NCI-H2196 treated with DMSO at 0.1 percent for 48 hours (cell line): ENCODE data around the gene C14orf119.
"Not testable (repeated sequence)": the region's sequence is repeated elsewhere in the genome, so short reads cannot be mapped to it uniquely, and the experiment has no call there.

Experiments
- DNase-seq: peaks from one replicate; lab custom pipeline; 2025; ENCODE audit not compliant: unreplicated experiment; lab: John Stamatoyannopoulos, UW

Gene C14orf119

DNA sequence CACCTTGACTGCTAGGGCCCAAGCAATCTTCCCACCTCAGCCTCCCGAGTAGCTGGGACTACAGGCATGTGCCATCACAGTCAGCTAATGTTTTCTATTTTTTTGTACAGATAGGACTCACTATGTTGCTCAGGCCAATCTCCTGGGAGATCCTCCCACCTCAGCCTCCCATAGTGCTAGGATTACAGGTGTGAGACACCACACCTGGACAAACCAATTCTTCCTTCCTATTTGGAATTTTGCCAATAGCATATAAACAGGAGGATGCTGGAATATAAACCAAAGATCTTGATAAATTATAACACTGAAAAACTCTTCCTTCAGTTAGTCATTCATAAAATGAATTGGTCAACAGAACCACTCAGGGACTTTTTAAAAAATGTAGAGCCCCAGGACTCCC lies 8.7 kb upstream of the C14orf119 start:
- DNase-seq, result no peak

DNA sequence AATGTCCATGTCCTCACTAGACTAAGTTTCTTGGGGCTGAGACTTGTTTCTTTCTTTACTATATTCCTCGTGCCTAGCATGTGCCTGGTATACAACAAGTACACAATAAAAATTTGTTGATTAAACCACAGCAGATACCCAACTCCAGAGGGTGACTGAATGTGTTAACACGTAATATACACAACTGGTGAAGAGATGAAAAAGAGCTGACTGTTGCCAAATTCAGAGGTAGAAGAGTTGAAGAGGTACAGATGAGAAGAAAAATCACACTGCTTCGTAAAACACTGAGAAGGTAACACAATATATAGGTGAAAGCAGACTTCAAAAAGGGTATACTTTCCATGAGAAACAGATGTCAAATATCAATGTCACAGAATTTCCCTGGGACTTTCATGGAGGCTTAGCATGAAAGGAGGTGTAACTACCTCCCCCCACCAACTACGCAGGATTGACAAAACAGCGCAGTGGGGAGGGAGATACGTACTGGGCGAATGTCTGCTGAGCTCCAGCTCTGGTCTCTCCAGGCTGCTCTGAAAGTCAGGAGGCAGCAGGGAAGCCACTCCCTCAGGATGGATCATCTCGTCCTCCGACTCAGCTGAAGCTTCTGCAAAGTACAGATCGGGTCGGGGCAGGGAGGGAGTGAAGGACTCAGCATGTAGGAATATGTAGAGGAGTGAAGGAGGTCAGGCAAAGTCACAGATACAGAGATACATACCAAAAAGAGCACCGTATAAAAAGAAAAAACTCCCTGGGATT lies 5.6 kb upstream of the C14orf119 start:
- no peak for DNase-seq

DNA sequence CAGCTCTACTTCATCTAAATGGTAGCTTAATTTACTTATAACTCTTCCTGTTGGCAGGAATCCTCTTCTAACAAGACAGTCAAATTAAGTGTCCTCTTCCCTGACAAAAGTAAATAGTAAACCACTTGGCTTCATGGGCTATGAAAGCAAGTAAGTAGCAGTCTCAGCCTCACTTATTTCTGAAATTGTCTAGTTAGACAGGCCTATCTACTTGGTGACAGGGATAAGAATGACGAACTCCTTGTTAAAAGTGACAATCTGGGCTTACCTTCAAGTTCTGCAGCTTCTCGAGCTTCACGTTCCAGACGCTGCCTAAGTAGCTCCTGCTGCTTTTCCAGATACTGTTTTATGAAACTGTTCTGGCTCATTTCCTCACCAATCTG lies 5.1 kb upstream of the C14orf119 start:
- DNase-seq, result no peak

DNA sequence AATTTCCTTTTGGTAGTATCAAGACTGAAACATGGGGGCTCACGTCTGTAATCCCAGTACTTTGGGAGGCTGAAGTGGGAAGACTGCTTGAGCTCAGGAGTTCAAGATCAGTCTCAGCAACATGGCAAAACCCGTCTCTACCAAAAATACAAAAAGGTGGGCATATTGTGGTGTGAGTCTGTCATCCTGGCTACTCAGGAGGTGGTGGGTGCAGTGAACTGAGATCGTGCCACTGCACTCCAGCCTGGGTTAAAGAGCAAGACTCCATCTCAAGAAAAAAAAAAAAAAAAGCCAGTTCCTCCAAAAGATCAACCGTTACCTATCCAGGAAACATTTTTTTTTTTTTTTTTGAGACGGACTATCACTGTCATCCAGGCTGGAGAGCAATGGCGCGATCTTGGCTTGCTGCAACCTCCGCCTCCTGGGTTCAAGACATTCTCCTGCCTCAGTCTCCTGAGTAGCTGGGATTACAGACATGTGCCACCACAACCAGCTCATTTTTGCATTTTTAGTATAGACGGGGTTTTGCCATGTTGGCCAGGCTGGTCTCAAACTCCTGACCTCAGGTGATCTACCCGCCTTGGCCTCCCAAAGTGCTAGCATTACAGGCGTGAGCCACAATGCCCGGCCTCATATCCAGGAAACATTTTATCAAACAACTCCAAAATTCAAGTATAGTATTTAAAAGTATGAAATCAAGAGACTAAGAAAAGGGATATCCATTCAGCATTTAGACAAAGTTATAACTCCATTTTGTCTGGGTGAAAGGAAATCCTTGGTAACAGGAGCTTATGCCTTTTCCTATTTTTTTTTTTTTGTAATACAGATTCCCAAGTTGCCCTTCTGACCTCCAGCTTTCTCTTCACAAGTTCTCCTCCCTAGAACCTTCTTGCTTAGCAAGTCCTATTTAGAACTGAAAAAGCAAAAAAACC lies 3.7 kb upstream of the C14orf119 start:
- DNase-seq, result no peak

DNA sequence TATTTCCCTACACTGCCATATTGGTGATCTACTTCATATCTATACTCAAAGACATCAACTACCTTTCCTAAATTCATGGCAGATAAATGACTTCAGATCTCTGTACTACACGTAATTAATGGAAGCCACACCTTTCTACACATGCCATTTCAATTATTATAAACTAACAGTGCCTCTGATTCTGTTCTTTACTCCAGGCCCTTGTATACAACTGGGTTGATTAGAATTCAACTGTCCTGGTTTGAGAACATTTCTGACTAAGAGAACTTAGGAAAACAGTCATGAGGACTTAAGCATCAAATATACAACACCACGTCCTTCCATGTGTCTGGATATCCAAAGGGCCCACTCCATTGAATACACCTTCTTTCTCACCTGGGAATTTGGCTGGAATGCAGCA lies 2.2 kb upstream of the C14orf119 start:
- DNase-seq, result no peak

DNA sequence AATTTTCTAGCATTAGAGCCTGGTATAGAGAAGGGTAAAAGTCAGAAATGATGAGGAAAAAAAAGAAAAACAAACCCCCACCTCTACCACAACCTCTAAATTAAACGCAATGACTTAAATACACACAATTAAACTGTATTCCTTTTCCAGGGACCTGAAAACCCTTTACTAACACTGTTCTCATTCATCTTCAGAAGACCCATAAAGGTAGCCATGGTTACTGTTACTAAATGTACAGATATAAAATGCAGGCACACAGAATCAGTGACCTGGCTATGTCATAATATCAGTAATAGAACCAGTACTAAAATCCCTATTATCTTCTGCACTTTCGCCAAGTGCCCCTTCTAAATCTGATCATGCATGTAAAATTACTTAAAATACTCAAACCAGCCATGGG lies 1.8 kb upstream of the C14orf119 start:
- no peak for DNase-seq

DNA sequence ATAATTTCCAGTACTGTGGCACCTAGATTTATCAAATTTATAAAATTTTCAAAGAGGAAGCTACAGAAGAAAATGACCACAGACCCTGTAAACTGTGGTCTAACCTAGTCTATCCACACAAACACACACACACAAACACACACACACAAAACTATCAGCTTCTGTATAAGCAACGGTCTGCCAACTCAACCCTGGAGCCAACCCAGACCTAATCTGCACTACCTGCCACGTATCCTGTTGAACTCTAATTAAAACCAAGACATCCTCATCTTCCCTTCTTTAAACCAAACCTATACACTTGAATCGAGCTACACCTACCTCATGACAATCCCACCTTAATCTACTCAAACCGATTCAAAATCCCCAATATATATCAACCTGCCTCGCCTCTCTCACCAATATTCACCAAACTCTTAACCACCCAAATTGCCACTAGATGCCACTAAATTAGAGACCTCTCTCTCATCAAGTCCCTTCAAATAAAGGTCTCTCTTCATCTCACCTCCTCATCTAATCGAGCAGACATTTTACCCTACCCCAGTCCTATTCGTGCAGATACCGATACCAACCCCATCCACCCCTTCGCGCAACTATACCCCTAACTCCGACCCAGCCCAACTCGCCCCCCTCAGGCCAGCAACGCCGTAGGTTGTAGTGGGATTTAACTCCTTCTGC lies 1.2 kb upstream of the C14orf119 start:
- no peak for DNase-seq

DNA sequence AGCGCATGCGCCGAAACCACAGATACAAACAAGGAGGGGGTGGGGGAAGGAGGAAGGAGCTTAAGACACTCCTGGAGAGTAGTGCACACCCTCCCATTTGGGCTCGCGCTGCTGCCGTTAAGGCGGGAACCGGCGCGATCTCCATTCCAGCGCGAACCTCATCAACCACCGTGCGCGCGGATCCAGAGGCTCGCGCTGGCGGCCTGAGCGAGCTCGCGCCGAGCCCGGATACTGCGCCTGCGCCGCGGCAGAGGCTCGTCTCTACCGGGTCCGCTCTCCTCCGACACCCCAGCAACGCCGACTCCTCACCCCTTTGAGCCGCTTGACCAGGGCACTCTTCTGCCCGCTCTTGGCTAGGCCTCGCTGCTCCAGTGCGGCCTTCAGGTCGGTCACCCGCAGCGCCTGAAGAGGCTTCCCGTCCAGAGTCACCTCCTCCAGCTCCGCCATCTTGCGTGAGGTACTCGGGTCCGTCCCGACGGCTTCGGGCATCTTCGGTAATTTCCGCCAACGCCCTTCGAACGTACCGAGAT lies 574 bp upstream of the C14orf119 start, which contains the start of gene ACIN1:
TSS of gene ACIN1 (minus strand) at position 471 of the 530 bp plus-strand sequence. CDS start at position 447, 24 bp downstream.
- DNase-seq, result no peak

DNA sequence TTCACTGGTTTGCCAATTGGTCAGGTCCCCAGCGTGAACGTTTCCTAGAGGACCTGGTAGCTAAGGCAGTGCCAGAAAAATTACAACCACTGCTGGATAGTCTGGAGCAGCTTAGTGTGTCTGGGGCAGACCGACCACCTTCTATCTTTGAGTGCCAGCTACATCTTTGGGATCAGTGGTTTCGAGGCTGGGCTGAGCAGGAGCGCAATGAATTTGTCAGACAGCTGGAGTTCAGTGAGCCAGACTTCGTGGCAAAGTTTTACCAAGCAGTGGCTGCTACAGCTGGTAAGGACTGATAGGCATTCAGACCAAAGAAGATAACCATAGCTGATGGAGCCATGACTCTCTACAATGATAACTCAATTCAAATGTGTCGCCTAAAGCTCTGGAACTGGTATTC lies 2.5 kb downstream of the C14orf119 start:
- DNase-seq, result no peak

DNA sequence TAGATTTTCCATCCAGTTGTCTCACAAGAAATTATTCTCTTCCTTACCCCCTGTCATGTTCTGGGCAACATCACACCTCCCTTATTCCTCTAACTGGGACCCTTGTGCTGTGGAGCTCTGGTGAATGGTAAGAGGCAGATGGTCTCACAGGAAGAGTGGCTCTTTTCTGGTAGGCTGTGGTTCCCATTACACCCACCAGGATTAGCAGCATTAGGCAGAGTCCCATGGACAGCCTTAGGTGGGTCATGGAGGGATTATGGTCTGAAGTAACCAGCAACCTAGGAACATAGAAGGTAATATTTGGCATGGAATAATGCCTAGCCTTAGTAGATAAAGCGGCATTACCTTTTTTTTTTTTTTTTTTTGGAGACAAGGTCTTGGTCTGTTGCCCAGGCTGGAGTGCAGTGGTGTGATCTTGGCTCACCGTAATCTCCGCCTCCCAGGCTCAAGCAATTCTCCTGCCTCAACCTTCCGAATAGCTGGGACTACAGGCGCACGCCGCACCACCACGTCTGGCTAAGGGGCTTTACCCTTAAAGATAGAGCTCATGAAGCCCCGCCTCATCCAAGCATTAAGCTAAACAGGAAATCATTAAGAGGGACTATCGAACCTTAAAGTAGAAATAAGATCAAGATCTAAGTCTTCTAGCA lies 4.0 kb downstream of the C14orf119 start:
- DNase-seq, result no peak

DNA sequence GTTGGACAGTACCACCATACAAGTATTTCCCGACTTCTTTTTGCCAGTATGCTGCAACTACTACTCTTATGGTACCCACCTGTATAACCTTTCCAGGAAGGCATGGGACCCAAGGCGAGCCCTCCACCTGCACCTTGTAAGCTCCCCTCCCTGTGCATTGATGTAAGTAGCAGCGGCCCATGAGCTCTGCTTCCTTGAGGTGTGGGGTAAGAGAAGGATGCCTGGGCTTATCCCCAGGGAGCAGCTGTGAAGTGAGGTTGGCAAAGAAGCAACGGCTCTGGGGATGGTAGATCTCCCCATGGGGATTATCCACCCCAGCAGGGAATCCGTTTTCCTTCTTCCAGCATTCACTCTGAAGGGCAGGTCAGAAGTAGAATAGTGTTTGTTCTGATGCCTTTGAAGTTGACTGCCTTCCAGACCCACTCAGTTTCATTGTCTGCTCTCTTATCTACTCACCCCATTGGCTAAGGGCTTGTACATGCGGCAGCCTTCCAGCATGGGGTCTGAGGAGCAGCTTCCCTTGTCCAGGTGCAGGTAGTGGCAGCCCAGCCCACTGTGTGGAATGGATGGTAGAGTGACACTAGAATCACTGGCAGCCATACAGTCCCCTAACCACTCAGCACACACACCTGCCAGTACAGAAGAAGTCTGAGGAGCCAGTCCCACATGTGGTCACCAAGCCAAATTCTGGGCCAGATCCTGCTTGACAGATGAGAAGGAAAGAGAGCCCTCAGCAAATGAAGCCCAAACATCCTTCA lies 6.1 kb downstream of the C14orf119 start:
- no peak for DNase-seq

DNA sequence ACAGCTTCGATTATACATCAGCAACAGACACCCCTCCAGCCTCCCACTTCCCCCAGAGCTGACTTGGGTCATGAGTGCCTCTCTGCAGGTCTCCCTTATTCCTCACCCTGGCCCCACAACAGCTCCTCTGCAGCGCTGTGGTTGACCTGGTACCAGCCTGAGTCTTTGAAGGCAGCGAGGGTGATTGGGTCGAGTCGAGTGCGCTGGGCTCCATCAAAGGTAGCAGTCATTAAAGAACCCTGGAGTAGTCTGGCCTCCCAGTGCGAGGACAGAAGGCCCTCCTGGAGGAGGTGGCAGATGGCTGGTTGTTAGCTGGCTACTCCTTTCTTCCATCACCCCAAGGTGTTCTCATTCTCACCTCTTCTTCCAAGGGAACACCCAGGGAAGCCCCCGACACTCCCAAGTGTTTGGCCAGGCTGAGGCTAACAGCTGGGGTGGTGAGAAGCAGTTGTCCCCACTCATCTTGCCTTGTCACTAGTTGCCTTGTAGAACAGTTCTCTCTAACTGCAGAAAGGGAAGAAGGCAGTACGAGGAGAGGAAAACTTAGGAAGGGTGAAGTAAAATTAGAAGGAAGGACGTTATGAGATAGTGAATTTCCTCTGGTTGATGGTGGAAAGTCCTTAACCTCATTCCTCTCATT lies 6.8 kb downstream of the C14orf119 start:
- no peak for DNase-seq

DNA sequence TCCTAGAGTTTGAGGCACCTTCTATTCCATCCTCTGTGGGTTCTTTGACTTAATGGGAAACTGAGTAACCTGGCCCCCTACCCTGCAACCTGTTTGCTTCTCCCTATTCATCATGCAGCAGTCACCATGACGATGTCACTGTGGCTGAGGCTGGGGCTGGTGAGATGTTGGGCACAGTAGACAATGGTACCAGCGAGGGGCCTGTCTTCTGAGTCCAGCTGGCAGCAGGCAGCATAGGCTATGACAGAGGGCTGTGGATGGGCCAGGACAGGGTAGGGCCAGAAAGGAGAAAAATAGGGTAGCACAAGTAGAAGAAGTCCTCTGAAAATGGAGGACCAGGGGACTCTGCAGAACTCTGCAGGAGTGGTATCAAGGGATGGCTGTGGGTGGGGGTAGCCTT lies 7.5 kb downstream of the C14orf119 start:
- no peak for DNase-seq

DNA sequence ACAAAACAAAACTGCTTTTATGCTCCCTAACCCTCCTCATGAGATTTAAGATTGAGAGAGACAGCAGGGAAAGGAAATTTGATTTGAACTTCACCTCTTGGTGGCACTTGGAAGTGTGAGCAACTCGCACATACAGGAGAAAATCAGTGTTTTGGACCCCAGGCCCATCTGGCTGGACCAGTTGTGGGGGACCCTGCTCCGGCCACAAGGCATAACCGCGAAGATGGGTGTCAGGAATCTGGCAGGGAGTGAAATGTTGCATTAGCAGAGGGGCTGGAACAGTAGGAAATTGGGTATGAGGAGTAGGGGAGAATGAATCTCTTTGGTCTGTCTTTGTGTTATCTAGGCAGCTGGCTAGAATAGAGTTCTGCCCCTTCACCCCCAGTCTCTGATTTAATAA lies 8.3 kb downstream of the C14orf119 start:
- DNase-seq, result no peak

DNA sequence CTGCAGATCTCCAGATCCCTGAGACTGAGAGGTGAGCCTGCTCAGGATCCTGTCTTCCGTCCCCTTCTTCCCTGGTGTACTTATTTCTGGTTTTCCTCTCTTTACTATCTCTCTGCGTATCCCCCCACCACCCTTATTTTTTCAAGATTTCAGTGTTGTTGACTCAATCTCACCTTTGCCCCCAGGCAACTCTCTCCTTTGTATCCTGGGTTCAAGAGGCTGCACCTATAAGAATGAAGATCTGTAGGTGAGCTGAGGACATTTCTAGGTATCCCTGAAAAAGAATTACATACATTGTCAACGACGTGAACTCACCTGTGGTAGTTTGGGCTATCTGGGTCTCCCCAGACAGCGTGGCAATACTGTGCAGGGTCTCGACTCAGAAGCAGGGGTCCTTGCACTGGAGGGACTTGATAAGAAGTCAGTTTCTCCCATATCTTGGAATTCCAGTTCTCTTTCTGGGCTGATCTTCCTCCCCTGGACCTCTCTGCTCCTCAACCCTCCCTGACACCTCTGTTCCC lies 8.8 kb downstream of the C14orf119 start:
- DNase-seq, result no peak

DNA sequence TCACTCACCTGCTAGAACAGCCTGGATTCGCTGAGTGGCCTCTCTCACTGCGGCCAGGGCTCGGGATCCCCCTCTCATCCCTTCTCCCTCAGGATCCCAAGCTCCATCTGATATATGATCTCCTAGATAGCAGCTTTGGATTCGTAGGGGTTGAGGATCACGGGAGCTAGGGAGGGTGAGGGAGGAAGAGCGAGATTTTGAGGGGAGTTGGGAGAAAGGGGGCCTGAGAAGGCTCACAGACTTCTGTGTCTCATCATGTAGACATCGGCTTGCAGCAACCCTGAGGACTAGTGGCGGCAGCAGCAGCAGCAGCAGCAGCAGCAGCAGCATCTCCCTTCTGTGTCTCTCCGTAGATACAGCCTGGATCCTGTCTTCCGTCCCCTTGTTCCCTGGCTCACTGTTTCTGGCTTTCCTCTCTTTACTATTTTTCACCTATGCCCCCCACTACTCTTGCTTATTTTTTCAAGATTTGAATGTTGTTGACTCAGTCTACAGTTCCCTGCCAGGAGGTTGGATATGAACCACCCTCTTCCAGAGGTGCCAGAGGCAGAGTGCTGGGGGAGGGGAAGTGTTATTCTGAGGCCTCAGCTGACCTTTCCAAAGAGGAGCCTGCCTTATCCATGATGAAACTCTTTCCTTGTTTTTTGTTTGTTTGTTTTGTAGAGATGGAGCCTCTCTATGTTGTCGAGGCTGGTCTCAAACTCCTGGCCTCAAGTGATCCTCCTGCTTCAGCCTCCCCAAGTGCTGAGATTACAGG lies 9.5 kb downstream of the C14orf119 start, which contains the start of gene CIROP:
TSS of gene CIROP (minus strand) at position 399 of the 757 bp plus-strand sequence. CDS start at position 330, 69 bp downstream.
- no peak for DNase-seq

DNA sequence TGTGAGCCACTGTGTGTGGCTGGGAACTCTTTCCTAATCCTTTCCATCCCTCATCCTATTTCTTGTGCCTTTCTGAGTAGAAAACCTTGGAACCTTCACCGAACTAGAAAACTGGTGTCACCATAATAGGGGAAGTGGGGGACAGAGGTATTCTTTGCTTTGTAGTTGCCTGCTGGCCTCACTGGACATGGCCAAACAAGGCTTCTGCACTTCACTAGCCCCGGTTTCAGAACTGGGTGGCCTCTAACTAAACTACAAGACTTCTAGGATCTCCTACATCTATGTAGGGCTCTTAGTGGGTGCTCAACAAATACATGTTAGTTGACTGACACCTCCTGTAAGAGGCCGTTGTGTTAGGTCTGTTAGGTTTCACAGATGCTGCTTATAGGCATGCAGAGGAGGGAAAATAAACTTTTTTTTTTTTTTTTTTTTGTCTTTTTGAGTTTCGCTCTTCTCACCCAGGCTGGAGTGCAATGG lies 10.1 kb downstream of the C14orf119 start:
- no peak for DNase-seq

DNA sequence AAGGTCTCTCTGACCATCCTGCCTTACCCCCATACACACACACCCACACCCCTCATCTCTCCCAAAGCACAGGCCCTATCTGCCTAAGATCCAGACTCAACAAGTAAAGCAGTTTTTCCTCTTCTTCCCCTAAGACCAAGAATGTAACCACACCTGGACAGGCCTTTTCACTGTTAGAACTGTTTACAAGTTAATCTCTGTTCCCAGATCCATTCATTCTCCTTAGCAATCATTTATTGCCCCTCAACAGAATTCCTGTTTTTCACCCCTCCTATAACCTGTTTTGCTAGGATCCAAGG lies 11.4 kb downstream of the C14orf119 start:
- no peak for DNase-seq

DNA sequence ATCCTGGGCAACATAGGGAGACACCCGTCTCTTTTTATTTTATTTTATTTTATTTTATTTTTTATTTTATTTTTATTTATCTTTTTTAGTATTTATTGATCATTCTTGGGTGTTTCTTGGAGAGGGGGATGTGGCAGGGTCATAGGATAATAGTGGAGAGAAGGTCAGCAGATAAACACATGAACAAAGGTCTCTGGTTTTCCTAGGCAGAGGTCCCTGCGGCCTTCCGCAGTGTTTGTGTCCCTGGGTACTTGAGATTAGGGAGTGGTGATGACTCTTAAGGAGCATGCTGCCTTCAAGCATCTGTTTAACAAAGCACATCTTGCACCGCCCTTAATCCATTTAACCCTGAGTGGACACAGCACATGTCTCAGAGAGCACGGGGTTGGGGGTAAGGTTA lies 12.3 kb downstream of the C14orf119 start:
- not testable (repeated sequence) for DNase-seq
